ENCODE data around the gene EWSR1. TPM values are rescaled to one million over a fixed set of nuclear protein-coding genes. Genes with fewer than 3 reads are reported as not detected.

The EWSR1 gene
- total RNA-seq, 1 donor from 2014 or later = 159 TPM

GRCh38 chr22:29259253-29259899 lies 8.7 kb upstream of the EWSR1 start:
- ATAC-seq (no peak), DNase-seq (no peak)
- Histone ChIP-seq H3K4me3 (no peak overlapping the region), H3K36me3 (peaks cover 15% of the 10 kb centered on the region), H3K4me1 (no peaks in the 10 kb centered on the region), H3K27me3 (ENCODE audit: low read depth) (no peaks in the 10 kb centered on the region), H3K9me3 (no peaks in the 10 kb centered on the region), H3K27ac (no peak overlapping the region)
- TF ChIP-seq CTCF (IDR thresholded peaks at IDR 0.05) = no peak
- intact Hi-C loops (cut with DNase I) = no loop called here

- TF ChIP-seq CTCF (IDR thresholded peaks at IDR 0.05) = no peak
- DNase-seq = no peak
- intact Hi-C loops (cut with DNase I) = no loop called here
- ATAC-seq = no peak
- peaks cover 21% of the 10 kb centered on the region for H3K36me3 ChIP-seq
- H3K27me3 ChIP-seq (ENCODE audit: low read depth) = no peaks in the 10 kb centered on the region
- no peaks in the 10 kb centered on the region for H3K4me1 ChIP-seq
- no peak overlapping the region for H3K27ac ChIP-seq
- no peak overlapping the region for H3K4me3 ChIP-seq
- no peaks in the 10 kb centered on the region for H3K9me3 ChIP-seq
These were observed 8.0 kb upstream of the EWSR1 start for GRCh38 chr22:29260031-29260560.

- TF ChIP-seq CTCF (IDR thresholded peaks at IDR 0.05) = no peak
- Histone ChIP-seq H3K9me3 (no peaks in the 10 kb centered on the region), H3K4me1 (no peaks in the 10 kb centered on the region), H3K27ac (no peak overlapping the region), H3K36me3 (peaks cover 28% of the 10 kb centered on the region), H3K4me3 (no peak overlapping the region), H3K27me3 (ENCODE audit: low read depth) (no peaks in the 10 kb centered on the region)
- DNase-seq (no peak), ATAC-seq (no peak)
- intact Hi-C loops (cut with DNase I) = no loop called here
These were observed 7.3 kb upstream of the EWSR1 start for GRCh38 chr22:29260601-29261315.

GRCh38 chr22:29263791-29264276 lies 4.2 kb upstream of the EWSR1 start:
- Histone ChIP-seq H3K4me1 (peaks cover 14% of the 10 kb centered on the region), H3K9me3 (no peaks in the 10 kb centered on the region), H3K27me3 (ENCODE audit: low read depth) (no peaks in the 10 kb centered on the region), H3K27ac (no peak overlapping the region), H3K36me3 (peaks cover 28% of the 10 kb centered on the region), H3K4me3 (no peak overlapping the region)
- intact Hi-C loops (cut with DNase I) = no loop called here
- DNase-seq = no peak
- ATAC-seq = no peak
- no peak for TF ChIP-seq CTCF (IDR thresholded peaks at IDR 0.05)

- Histone ChIP-seq H3K36me3 (peaks cover 19% of the 10 kb centered on the region), H3K4me3 (no peak overlapping the region), H3K27me3 (ENCODE audit: low read depth) (no peaks in the 10 kb centered on the region), H3K27ac (no peak overlapping the region), H3K4me1 (peaks cover 23% of the 10 kb centered on the region), H3K9me3 (no peaks in the 10 kb centered on the region)
- no peak for TF ChIP-seq CTCF (IDR thresholded peaks at IDR 0.05)
- no peak for DNase-seq
- no peak for ATAC-seq
- intact Hi-C loops (cut with DNase I) = no loop called here
These were observed 2.8 kb upstream of the EWSR1 start for GRCh38 chr22:29265305-29265704.
